ENCODE data around the gene UBA3. TPM values are rescaled to one million over a fixed set of nuclear protein-coding genes. Genes with fewer than 3 reads are reported as not detected.
A peak's percentile ranks its signal among the peaks of the same experiment; 100 is the strongest.

UBA3 gene
- 116 TPM for total RNA-seq (2013)
- 10 to 100 TPM; 77.1 to 88.5 (median 81.7) TPM for polyA plus RNA-seq
- polyA minus RNA-seq, result 36.6 and 47.6 TPM in 2 replicates
- 18.4 to 72.1 (median 49.6) reads per million in 11 experiments for total RNA-seq

DNA sequence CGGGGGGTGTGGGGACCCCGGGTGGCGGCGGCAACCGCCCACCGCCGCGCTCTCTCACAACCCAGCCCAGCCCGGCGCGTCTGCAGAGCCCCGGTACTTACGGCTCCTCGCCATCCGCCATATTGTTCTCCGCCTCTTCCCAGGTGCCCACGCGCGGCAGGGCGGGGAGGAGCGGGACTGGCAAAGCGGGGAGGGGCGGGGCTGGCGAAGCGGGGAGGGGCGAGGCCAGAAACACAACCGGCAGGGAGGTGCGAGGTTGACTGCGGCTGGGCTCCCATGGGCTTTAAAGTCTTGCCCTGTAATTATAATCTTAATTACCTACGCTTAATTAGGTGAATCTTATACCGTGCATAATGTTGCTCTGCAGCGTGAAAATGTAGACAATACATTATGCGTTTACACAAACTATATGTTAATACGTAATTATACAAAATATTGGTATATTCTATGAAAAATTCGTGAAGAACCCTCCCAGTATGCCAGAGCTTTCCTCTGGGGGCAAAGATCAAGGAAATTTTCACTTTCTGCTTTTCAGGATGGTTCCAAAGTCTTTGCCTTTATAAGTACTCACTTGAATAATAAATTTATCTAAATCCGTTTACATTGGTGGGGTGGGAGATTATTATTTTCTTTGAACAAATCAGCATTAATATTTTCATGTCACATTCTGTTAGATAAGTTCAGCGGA, at the start of gene UBA3:
Gene UBA3, minus strand, starts transcription at position 133 of the 688 bp plus-strand sequence. Its CDS starts 12 bp downstream, at position 121.
- intact Hi-C loops (cut with micrococcal nuclease), result loop anchor here in 1 of 2 donors (2.0 to 10.0 kb wide), 2 partner anchors 30 to 1984 kb away; no protein-coding TSS in a partner anchor
- Histone ChIP-seq H3K79me2 (ENCODE audit: insufficient read depth, low read length) (peaks cover 68% of the 10 kb centered on the region), H3K4me2 (replicated peaks; ENCODE audit: extremely low read depth, low read length, poor library complexity, severe bottlenecking) (peak within 1 kb of the TSS; percentile 90), H3K9ac (ENCODE audit: insufficient read depth, low read length, poor library complexity, severe bottlenecking) (peak within 1 kb of the TSS; percentile 84), H3K27me3 (ENCODE audit: control insufficient read depth in 2 of 2, insufficient read depth in 2 of 2, low read length in 2 of 2) (no peaks in the 10 kb centered on the region), H3K4me1 (ENCODE audit: control insufficient read depth in 1 of 2, insufficient read depth in 2 of 2, low read length in 2 of 2) (peaks cover 55 to 68% of the 10 kb centered on the region in 2 donors), H4K20me1 (ENCODE audit: insufficient read depth, low read length) (no peaks in the 10 kb centered on the region), H2AFZ (ENCODE audit: insufficient read depth, low read depth, low read length, poor library complexity, severe bottlenecking) (peak within 1 kb of the TSS; percentile 85), H3K36me3 (replicated peaks in 1 of 2; ENCODE audit: control insufficient read depth in 1 of 2, insufficient read depth in 2 of 2, low read length in 2 of 2) (peaks cover 5 to 14% of the 10 kb centered on the region in 2 donors), H3K4me3 (replicated peaks in 1 of 3; ENCODE audit: low read depth in 2 of 3, low read length in 3 of 3) (peak within 1 kb of the TSS; percentile 61 to 98 (median 95)), H3K9me3 (replicated peaks in 1 of 2; ENCODE audit: control insufficient read depth in 1 of 2, insufficient read depth in 1 of 2, low read length in 2 of 2) (no peaks in the 10 kb centered on the region), H3K27ac (ENCODE audit: low read depth in 1 of 2, low read length in 2 of 2) (peak within 1 kb of the TSS; percentile 37 to 87)
- no peaks in the 10 kb centered on the region for H3K9me3 Mint-ChIP-seq
- H3K27me3 Mint-ChIP-seq (ENCODE audit: low read depth in 3 of 3), result no peaks in the 10 kb centered on the region
- TF ChIP-seq, protein P1, sequence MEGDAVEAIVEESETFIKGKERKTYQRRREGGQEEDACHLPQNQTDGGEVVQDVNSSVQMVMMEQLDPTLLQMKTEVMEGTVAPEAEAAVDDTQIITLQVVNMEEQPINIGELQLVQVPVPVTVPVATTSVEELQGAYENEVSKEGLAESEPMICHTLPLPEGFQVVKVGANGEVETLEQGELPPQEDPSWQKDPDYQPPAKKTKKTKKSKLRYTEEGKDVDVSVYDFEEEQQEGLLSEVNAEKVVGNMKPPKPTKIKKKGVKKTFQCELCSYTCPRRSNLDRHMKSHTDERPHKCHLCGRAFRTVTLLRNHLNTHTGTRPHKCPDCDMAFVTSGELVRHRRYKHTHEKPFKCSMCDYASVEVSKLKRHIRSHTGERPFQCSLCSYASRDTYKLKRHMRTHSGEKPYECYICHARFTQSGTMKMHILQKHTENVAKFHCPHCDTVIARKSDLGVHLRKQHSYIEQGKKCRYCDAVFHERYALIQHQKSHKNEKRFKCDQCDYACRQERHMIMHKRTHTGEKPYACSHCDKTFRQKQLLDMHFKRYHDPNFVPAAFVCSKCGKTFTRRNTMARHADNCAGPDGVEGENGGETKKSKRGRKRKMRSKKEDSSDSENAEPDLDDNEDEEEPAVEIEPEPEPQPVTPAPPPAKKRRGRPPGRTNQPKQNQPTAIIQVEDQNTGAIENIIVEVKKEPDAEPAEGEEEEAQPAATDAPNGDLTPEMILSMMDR (IDR thresholded peaks at IDR 0.05), result no peak
- H3K27ac Mint-ChIP-seq, result peak within 1 kb of the TSS; percentile 60 to 97 (median 93)
- peaks cover 56% of the 10 kb centered on the region for H3K4me1 Mint-ChIP-seq
- H3K4me3 Mint-ChIP-seq, result peak within 1 kb of the TSS; percentile 74 to 84
- H3K36me3 Mint-ChIP-seq, result peaks cover 9 to 15% of the 10 kb centered on the region in 2 donors
- no CpG with 5 or more reads among the region's 37 CpGs for WGBS (ENCODE audit: insufficient coverage)
- peak; percentile 78 to 83 (median 82) for DNase-seq

DNA sequence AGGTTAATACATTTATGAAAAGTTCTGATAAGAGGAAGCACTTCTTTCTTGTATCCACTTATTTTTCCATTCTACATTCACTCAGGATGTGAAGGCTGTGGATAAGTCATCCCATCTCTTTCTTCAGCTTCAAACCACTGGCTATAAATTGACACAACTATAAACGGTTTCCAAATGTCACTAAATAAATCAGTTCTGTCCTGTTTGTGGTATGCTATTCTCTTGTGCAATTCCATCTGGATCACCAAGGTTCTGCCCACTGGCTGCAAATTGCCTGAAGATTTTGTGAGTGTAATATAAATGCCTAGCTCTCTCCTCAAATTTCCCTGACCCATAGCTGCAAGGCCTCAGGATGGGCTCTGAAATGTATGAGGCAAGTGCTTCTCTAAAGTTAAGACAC, 49.4 kb upstream of the UBA3 start:
- peaks cover 0 to 3% (median 2%) of the 10 kb centered on the region in 3 donors for H3K27me3 Mint-ChIP-seq (ENCODE audit: low read depth in 3 of 3)
- intact Hi-C loops (cut with micrococcal nuclease), result no loop called here
- DNase-seq, result no peak
- Histone ChIP-seq H3K27ac (ENCODE audit: low read depth in 1 of 2, low read length in 2 of 2) (no peak overlapping the region), H4K20me1 (ENCODE audit: insufficient read depth, low read length) (no peaks in the 10 kb centered on the region), H3K36me3 (replicated peaks in 1 of 2; ENCODE audit: control insufficient read depth in 1 of 2, insufficient read depth in 2 of 2, low read length in 2 of 2) (no peaks in the 10 kb centered on the region), H2AFZ (ENCODE audit: insufficient read depth, low read depth, low read length, poor library complexity, severe bottlenecking) (peak overlapping the region; percentile 5), H3K4me1 (ENCODE audit: control insufficient read depth in 1 of 2, insufficient read depth in 2 of 2, low read length in 2 of 2) (no peaks in the 10 kb centered on the region), H3K9me3 (replicated peaks in 1 of 2; ENCODE audit: control insufficient read depth in 1 of 2, insufficient read depth in 1 of 2, low read length in 2 of 2) (peaks cover 0 to 4% of the 10 kb centered on the region in 2 donors), H3K4me3 (replicated peaks in 1 of 3; ENCODE audit: low read depth in 2 of 3, low read length in 3 of 3) (no peak overlapping the region), H3K79me2 (ENCODE audit: insufficient read depth, low read length) (no peaks in the 10 kb centered on the region), H3K27me3 (ENCODE audit: control insufficient read depth in 2 of 2, insufficient read depth in 2 of 2, low read length in 2 of 2) (no peaks in the 10 kb centered on the region), H3K4me2 (replicated peaks; ENCODE audit: extremely low read depth, low read length, poor library complexity, severe bottlenecking) (no peak overlapping the region), H3K9ac (ENCODE audit: insufficient read depth, low read length, poor library complexity, severe bottlenecking) (no peak overlapping the region)
- no peak overlapping the region for H3K4me3 Mint-ChIP-seq
- no CpG with 5 or more reads among the region's 1 CpG for WGBS (ENCODE audit: insufficient coverage)
- TF ChIP-seq, protein P1 (IDR thresholded peaks at IDR 0.05), result no peak
- no peaks in the 10 kb centered on the region for H3K36me3 Mint-ChIP-seq
- no peaks in the 10 kb centered on the region for H3K4me1 Mint-ChIP-seq
- H3K27ac Mint-ChIP-seq, result no peak overlapping the region
- H3K9me3 Mint-ChIP-seq, result peaks cover 0 to 5% (median 4%) of the 10 kb centered on the region in 7 donors
